Liver (tissue), 3 donors: ENCODE data around the gene TTC36.

Experiments used
- EGR1 ChIP-seq, 2 donors: IDR thresholded peaks; 2 replicates each; pipeline ENCODE4 v1.6.1; 2016 to 2018; ENCODE audit warnings: antibody characterized with exemption in 2 of 2, low read depth in 2 of 2
- FOXA1 ChIP-seq: IDR thresholded peaks from 2 replicates; pipeline ENCODE4 v1.6.1; 2016; ENCODE audit warnings: antibody characterized with exemption
- HNF4G ChIP-seq: IDR thresholded peaks from 2 replicates; pipeline ENCODE4 v1.6.1; 2016; ENCODE audit warnings: antibody characterized with exemption
- JUND ChIP-seq, 2 donors: IDR thresholded peaks; 2 replicates each; pipeline ENCODE4 v1.6.1; 2016; ENCODE audit warnings: antibody characterized with exemption in 2 of 2
- RAD21 ChIP-seq, 2 donors: IDR thresholded peaks; 2 replicates each; pipeline ENCODE4 v1.6.1; 2016; ENCODE audit warnings: antibody characterized with exemption in 2 of 2, mild to moderate bottlenecking in 2 of 2
- SP1 ChIP-seq: IDR thresholded peaks from 2 replicates; pipeline ENCODE4 v1.6.1; 2018; ENCODE audit warnings: antibody characterized with exemption, mild to moderate bottlenecking
- TAF1 ChIP-seq: conservative IDR thresholded peaks from 2 replicates; pipeline ENCODE4 v1.6.1; 2016; ENCODE audit warnings: antibody characterized with exemption, mild to moderate bottlenecking
- TF ChIP-seq, protein P1 (sequence below): IDR thresholded peaks from 2 replicates; pipeline ENCODE4 v1.6.1; 2016; ENCODE audit warnings: antibody characterized with exemption
- TF ChIP-seq, protein P2 (sequence below): fragments of 150-350 bp; IDR thresholded peaks from 2 replicates; pipeline ENCODE4 v1.5.1; 2017; ENCODE audit warnings: improper control_type of control experiment, low read depth, low read length; ENCODE audit not compliant: missing input control
- TF ChIP-seq, protein P3 (sequence below): IDR thresholded peaks from 2 replicates; pipeline ENCODE4 v1.6.1; 2016; ENCODE audit warnings: antibody characterized with exemption
- TF ChIP-seq, protein P4 (sequence below): IDR thresholded peaks from 2 replicates; pipeline ENCODE4 v1.6.1; 2016; ENCODE audit warnings: antibody characterized with exemption
- TF ChIP-seq, protein P5 (sequence below): IDR thresholded peaks from 2 replicates; pipeline ENCODE4 v1.6.1; 2016; ENCODE audit warnings: antibody characterized with exemption, mild to moderate bottlenecking
- donor health status: healthy.
- donor health status: healthy.

DNA sequence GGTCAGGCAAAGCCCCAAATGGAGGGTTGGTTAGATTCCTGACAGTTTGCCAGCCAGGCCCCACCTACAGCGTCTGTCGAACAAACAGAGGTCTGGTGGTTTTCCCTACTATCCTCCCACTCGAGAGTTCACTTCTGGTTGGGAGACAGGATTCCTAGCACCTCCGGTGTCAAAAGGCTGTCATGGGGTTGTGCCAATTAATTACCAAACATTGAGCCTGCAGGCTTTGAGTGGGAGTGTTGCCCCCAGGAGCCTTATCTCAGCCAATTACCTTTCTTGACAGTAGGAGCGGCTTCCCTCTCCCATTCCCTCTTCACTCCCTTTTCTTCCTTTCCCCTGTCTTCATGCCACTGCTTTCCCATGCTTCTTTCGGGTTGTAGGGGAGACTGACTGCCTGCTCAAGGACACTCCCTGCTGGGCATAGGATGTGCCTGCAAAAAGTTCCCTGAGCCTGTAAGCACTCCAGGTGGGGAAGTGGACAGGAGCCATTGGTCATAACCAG lies 4.7 kb upstream of the TTC36 start:
- no peak for TF ChIP-seq JUND (IDR thresholded peaks at IDR 0.05)
- TF ChIP-seq, protein P1, sequence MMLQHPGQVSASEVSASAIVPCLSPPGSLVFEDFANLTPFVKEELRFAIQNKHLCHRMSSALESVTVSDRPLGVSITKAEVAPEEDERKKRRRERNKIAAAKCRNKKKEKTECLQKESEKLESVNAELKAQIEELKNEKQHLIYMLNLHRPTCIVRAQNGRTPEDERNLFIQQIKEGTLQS = no peak
- TF ChIP-seq, protein P2, sequence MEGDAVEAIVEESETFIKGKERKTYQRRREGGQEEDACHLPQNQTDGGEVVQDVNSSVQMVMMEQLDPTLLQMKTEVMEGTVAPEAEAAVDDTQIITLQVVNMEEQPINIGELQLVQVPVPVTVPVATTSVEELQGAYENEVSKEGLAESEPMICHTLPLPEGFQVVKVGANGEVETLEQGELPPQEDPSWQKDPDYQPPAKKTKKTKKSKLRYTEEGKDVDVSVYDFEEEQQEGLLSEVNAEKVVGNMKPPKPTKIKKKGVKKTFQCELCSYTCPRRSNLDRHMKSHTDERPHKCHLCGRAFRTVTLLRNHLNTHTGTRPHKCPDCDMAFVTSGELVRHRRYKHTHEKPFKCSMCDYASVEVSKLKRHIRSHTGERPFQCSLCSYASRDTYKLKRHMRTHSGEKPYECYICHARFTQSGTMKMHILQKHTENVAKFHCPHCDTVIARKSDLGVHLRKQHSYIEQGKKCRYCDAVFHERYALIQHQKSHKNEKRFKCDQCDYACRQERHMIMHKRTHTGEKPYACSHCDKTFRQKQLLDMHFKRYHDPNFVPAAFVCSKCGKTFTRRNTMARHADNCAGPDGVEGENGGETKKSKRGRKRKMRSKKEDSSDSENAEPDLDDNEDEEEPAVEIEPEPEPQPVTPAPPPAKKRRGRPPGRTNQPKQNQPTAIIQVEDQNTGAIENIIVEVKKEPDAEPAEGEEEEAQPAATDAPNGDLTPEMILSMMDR = peak; percentile 26
- TF ChIP-seq, protein P3, sequence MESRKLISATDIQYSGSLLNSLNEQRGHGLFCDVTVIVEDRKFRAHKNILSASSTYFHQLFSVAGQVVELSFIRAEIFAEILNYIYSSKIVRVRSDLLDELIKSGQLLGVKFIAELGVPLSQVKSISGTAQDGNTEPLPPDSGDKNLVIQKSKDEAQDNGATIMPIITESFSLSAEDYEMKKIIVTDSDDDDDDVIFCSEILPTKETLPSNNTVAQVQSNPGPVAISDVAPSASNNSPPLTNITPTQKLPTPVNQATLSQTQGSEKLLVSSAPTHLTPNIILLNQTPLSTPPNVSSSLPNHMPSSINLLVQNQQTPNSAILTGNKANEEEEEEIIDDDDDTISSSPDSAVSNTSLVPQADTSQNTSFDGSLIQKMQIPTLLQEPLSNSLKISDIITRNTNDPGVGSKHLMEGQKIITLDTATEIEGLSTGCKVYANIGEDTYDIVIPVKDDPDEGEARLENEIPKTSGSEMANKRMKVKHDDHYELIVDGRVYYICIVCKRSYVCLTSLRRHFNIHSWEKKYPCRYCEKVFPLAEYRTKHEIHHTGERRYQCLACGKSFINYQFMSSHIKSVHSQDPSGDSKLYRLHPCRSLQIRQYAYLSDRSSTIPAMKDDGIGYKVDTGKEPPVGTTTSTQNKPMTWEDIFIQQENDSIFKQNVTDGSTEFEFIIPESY = no peak
- no peak for TF ChIP-seq HNF4G
- no peak for TF ChIP-seq EGR1 (IDR thresholded peaks at IDR 0.05; ENCODE audit: low read depth in 2 of 2)
- TF ChIP-seq, protein P4, sequence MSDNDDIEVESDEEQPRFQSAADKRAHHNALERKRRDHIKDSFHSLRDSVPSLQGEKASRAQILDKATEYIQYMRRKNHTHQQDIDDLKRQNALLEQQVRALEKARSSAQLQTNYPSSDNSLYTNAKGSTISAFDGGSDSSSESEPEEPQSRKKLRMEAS = no peak
- TF ChIP-seq, protein P5, sequence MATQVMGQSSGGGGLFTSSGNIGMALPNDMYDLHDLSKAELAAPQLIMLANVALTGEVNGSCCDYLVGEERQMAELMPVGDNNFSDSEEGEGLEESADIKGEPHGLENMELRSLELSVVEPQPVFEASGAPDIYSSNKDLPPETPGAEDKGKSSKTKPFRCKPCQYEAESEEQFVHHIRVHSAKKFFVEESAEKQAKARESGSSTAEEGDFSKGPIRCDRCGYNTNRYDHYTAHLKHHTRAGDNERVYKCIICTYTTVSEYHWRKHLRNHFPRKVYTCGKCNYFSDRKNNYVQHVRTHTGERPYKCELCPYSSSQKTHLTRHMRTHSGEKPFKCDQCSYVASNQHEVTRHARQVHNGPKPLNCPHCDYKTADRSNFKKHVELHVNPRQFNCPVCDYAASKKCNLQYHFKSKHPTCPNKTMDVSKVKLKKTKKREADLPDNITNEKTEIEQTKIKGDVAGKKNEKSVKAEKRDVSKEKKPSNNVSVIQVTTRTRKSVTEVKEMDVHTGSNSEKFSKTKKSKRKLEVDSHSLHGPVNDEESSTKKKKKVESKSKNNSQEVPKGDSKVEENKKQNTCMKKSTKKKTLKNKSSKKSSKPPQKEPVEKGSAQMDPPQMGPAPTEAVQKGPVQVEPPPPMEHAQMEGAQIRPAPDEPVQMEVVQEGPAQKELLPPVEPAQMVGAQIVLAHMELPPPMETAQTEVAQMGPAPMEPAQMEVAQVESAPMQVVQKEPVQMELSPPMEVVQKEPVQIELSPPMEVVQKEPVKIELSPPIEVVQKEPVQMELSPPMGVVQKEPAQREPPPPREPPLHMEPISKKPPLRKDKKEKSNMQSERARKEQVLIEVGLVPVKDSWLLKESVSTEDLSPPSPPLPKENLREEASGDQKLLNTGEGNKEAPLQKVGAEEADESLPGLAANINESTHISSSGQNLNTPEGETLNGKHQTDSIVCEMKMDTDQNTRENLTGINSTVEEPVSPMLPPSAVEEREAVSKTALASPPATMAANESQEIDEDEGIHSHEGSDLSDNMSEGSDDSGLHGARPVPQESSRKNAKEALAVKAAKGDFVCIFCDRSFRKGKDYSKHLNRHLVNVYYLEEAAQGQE = no peak
- no peak for TF ChIP-seq FOXA1
- no peak for TF ChIP-seq SP1
- TF ChIP-seq RAD21 (IDR thresholded peaks at IDR 0.05) = peak; percentile 57 to 75
- TF ChIP-seq TAF1 = no peak
